ENCODE measurements around the gene CSAG2. TPM values are rescaled to one million over a fixed set of nuclear protein-coding genes. Genes with fewer than 3 reads are reported as not detected.
"Not testable (repeated sequence)": the region's sequence is repeated elsewhere in the genome, so short reads cannot be mapped to it uniquely, and the experiment has no call there.

CSAG2 gene
- total and polyA plus RNA-seq, 7 donors, result not detected

DNA sequence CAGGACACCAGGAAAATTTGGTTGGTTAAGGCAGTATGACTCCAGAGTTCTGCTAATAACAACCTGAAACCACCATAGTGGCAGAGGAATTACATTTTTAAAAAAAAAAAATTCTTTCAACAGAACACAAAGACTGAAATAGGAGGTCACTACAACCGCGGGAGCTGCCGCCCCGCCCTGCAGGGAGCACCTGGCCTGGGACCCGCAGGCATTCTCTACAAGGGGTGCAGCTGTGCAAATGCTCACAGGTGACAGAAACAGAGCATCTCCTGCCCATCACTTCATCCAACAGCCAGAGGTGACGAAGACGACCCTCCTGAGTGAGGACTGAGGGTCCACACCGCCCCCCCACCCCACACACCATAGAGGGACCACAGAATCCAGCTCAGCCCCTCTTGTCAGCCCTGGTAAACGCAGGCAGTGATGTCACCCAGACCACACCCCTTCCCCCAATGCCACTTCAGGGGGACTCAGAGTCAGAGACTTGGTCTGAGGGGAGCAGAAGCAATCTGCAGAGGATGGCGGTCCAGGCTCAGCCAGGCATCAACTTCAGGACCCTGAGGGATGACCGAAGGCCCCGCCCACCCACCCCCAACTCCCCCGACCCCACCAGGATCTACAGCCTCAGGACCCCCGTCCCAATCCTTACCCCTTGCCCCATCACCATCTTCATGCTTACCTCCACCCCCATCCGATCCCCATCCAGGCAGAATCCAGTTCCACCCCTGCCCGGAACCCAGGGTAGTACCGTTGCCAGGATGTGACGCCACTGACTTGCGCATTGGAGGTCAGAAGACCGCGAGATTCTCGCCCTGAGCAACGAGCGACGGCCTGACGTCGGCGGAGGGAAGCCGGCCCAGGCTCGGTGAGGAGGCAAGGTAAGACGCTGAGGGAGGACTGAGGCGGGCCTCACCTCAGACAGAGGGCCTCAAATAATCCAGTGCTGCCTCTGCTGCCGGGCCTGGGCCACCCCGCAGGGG lies 10.8 kb downstream of the CSAG2 start, which contains the start of gene MAGEA3:
Gene MAGEA3 (plus strand): TSS at position 843 of the 980 bp plus-strand sequence. CDS start 2,039 bp downstream, outside the sequence.
- WGBS, 2 donors, result 73 to 76% methylated on average over 4 to 6 of the region's 34 CpGs
- DNase-seq; H3K4me1 ChIP-seq; H3K9me3 ChIP-seq; H3K27me3 ChIP-seq; H3K27ac ChIP-seq; H3K4me3 ChIP-seq; H3K36me3 ChIP-seq; intact Hi-C loops (cut with DNase I): not testable (repeated sequence)

DNA sequence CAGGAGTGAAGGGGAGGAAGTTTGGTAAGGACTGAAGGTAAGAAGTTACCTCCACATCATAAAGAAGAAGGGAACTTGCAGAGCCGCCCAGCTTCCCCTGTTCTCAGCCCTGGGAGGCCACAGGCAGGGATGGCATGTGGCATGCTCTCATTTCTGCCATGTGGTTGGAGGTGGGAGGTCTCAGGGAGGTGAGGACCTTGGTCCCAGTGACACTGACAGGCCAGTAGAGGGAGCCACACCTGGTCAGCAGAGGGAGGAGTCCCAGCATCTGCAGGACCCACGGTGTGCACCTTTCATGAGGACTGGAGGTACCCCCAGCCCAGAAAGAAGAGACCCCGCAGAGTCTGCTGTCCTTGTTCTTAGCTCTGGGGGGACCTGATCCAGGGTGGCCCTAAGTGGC lies 28.1 kb downstream of the CSAG2 start:
- H3K9me3 ChIP-seq; H3K27me3 ChIP-seq; DNase-seq; H3K36me3 ChIP-seq; H3K4me1 ChIP-seq; intact Hi-C loops (cut with DNase I); H3K4me3 ChIP-seq; H3K27ac ChIP-seq: not testable (repeated sequence)
- no CpG with 5 or more reads among the region's 3 CpGs for WGBS, 2 donors

- H3K36me3 ChIP-seq; DNase-seq; H3K4me1 ChIP-seq; H3K9me3 ChIP-seq; H3K27me3 ChIP-seq; H3K27ac ChIP-seq; H3K4me3 ChIP-seq; intact Hi-C loops (cut with DNase I): not testable (repeated sequence)
- WGBS, 2 donors, result 90 to 96% methylated on average over 3 of the region's 3 CpGs
Observed at GRCh38 chrX:152674652-152675051, 34.4 kb downstream of the CSAG2 start.

GRCh38 chrX:152674135-152674534 lies 34.9 kb downstream of the CSAG2 start:
- TF ChIP-seq POLR2AphosphoS5 (IDR thresholded peaks at IDR 0.05) (no peak), CTCF (IDR thresholded peaks at IDR 0.05) (no peak), EP300 (IDR thresholded peaks at IDR 0.05) (no peak), POLR2A (IDR thresholded peaks at IDR 0.05) (no peak)
- H3K27me3 ChIP-seq, result no peaks in the 10 kb centered on the region

GRCh38 chrX:152663086-152663485 lies 46.0 kb downstream of the CSAG2 start:
- Histone ChIP-seq H3K27me3 (no peaks in the 10 kb centered on the region), H3K9me3 (no peaks in the 10 kb centered on the region), H3K4me3 (no peak overlapping the region), H3K36me3 (no peaks in the 10 kb centered on the region), H3K27ac (no peak overlapping the region), H3K4me1 (no peaks in the 10 kb centered on the region)
- WGBS, 2 donors, result 55 to 61% methylated on average over 3 to 4 of the region's 4 CpGs
- intact Hi-C loops (cut with DNase I), result no loop called here
- TF ChIP-seq POLR2A (IDR thresholded peaks at IDR 0.05) (no peak), CTCF (IDR thresholded peaks at IDR 0.05) (no peak), POLR2AphosphoS5 (IDR thresholded peaks at IDR 0.05) (no peak)
- no peak for DNase-seq

More at GRCh38 chrX:152674135-152674534, 34.9 kb downstream of the CSAG2 start:
- intact Hi-C loops (cut with DNase I), result no loop called here
- H3K4me3 ChIP-seq, result no peak overlapping the region
- DNase-seq, result no peak
- H3K9me3 ChIP-seq, result no peaks in the 10 kb centered on the region
- no peak overlapping the region for H3K27ac ChIP-seq
- H3K4me1 ChIP-seq, result no peaks in the 10 kb centered on the region
- WGBS, 2 donors, result 71 to 85% methylated on average over 2 of the region's 2 CpGs
- H3K36me3 ChIP-seq, result no peaks in the 10 kb centered on the region

DNA sequence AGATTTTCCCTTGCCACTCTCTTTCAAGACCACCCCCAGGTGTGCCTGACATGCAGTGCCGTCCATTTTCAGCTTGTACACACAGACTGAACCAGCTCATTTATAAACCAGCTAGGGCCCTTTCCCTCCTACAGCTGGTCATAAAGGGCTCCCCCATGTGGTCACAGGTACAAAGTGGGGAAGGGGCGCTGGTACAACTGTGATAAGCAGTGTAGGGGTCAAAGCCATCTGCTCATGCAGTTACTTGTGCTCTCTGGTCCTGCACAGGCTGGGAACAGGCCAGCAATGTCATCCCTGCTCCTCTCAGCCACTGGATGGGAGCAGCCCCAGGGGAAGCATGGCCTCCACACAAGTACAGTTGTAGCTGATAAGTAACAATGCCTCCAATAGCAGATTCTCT lies 50.8 kb downstream of the CSAG2 start:
- Histone ChIP-seq H3K27me3 (no peaks in the 10 kb centered on the region), H3K4me1 (no peaks in the 10 kb centered on the region), H3K27ac (no peak overlapping the region), H3K36me3 (no peaks in the 10 kb centered on the region), H3K4me3 (no peak overlapping the region), H3K9me3 (no peaks in the 10 kb centered on the region)
- 27 to 46% methylated on average over 2 of the region's 2 CpGs for WGBS, 2 donors
- TF ChIP-seq POLR2A (IDR thresholded peaks at IDR 0.05) (no peak), CTCF (IDR thresholded peaks at IDR 0.05) (no peak), EP300 (IDR thresholded peaks at IDR 0.05) (no peak), POLR2AphosphoS5 (IDR thresholded peaks at IDR 0.05) (no peak)
- intact Hi-C loops (cut with DNase I), result no loop called here
- DNase-seq, result no peak

Other genes starting within 250 kb of the CSAG2 start
- under 1 TPM in 1 of 4 donors, not detected in 3; under 0.01 TPM for gene GABRQ, start 71.4 kb downstream of the CSAG2 start, total RNA-seq
- gene GABRQ, start 71.4 kb downstream of the CSAG2 start, polyA plus RNA-seq, result under 1 TPM in 1 of 3 donors, not detected in 2; 0.06 TPM
- not detected for gene MAGEA3, start 10.5 kb downstream of the CSAG2 start, total RNA-seq
- not detected for gene MAGEA3, start 10.5 kb downstream of the CSAG2 start, polyA plus RNA-seq
- not detected for gene MAGEA2B, start 5.4 kb upstream of the CSAG2 start, total RNA-seq
- not detected for gene MAGEA2B, start 5.4 kb upstream of the CSAG2 start, polyA plus RNA-seq
- gene CSAG1, start 24.4 kb upstream of the CSAG2 start, total RNA-seq, result not detected
- gene CSAG1, start 24.4 kb upstream of the CSAG2 start, polyA plus RNA-seq, result not detected
- not detected for gene MAGEA12, start 24.5 kb upstream of the CSAG2 start, total RNA-seq
- gene MAGEA12, start 24.5 kb upstream of the CSAG2 start, polyA plus RNA-seq, result not detected
- not detected for gene MAGEA2, start 44.6 kb upstream of the CSAG2 start, total RNA-seq
- not detected for gene MAGEA2, start 44.6 kb upstream of the CSAG2 start, polyA plus RNA-seq
- not detected for gene CSAG3, start 49.9 kb upstream of the CSAG2 start, total RNA-seq
- gene CSAG3, start 49.9 kb upstream of the CSAG2 start, polyA plus RNA-seq, result not detected
- gene MAGEA6, start 60.4 kb upstream of the CSAG2 start, total RNA-seq, result not detected
- gene MAGEA6, start 60.4 kb upstream of the CSAG2 start, polyA plus RNA-seq, result not detected
- gene CETN2, start 121.5 kb upstream of the CSAG2 start, total RNA-seq, result 10 to 100 TPM; 44.3 to 56.4 (median 48.4) TPM
- gene CETN2, start 121.5 kb upstream of the CSAG2 start, polyA plus RNA-seq, result 10 to 100 TPM; 22.7 to 32.4 (median 26.2) TPM
- 1 to 10 TPM; 6.1 to 9.9 (median 8.4) TPM for gene NSDHL, start 121.8 kb upstream of the CSAG2 start, total RNA-seq
- gene NSDHL, start 121.8 kb upstream of the CSAG2 start, polyA plus RNA-seq, result 10 to 100 TPM; 11.8 to 32.5 (median 14.4) TPM
- gene ZNF185, start 188.8 kb upstream of the CSAG2 start, total RNA-seq, result 1 to 10 TPM in 3 of 4 donors, under 1 TPM in 1; 0.55 to 3.8 (median 2.6) TPM
- gene ZNF185, start 188.8 kb upstream of the CSAG2 start, polyA plus RNA-seq, result 1 to 10 TPM; 1.8 to 4.2 (median 2.3) TPM

Data from sigmoid colon (tissue), 7 donors.